NCI-H748 (cell line): ENCODE results near the gene RFK.
"Not testable (repeated sequence)": the region's sequence is repeated elsewhere in the genome, so short reads cannot be mapped to it uniquely, and the experiment has no call there.

Source experiments
- DNase-seq: peaks from one replicate; lab custom pipeline; 2025; ENCODE audit not compliant: unreplicated experiment; lab: John Stamatoyannopoulos, UW

RFK gene

GRCh38 chr9:76372336-76372735, 21.9 kb downstream of the RFK start:
- DNase-seq, result no peak

DNA sequence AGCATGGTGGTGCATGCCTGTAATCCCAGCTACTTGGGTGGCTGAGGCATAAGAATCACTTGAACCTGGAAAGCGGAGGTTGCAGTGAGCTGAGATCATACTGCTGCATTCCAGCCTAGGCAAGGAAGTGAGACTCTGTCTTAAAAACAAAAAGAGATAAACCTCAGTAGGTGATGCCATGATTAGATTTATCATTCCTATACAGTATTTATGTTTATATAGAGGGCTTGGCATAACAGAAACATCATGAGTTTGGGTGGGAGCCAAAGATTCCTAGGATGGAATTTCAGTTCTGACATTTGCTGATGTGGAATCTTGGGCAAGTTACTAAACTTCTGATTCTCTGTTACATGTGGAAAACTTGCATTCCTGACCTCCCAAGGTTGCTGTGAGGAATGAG, 22.3 kb downstream of the RFK start:
- DNase-seq, result no peak

GRCh38 chr9:76370396-76371023, 23.7 kb downstream of the RFK start:
- DNase-seq, result peak; percentile 35

DNA sequence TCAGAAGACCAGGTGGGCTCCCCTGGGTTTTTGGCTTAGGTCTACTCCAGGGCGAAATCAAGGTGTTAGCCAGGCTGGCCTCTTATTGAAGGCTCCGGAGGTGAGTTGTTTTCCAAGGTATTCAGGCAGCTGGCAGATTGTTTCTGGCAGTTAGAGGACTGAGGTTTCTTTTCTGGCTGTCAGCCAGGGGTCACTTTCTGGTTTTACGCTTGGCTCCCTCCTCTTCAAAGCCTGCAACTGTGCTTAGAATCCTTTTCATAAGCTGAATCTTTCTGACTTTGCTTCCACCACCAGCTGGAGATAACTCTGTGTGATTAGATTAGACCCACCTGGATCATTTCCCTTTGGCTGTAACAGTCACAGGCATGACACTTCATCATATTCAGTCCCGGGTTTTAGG, 24.6 kb downstream of the RFK start:
- DNase-seq, result peak; percentile 99

DNA sequence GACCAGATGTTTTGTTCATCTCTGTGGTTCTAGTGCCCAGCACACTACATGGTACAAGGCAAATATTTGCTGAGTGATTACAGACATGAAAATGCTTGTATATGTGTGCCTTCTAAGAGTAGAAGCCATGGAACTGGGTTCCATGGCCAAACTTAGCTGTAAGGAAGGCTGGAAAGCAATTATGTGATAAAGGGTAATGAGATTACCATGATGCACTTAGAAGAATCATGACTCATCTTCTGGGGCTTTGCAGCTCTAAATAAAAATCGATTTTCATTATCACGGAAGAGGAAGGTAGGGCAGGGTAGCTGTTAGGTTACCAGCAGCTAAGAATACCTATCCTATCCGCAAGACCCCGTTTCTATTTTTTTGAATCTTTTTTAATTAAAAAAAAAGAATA, 28.0 kb downstream of the RFK start:
- DNase-seq, result peak; percentile 85

DNA sequence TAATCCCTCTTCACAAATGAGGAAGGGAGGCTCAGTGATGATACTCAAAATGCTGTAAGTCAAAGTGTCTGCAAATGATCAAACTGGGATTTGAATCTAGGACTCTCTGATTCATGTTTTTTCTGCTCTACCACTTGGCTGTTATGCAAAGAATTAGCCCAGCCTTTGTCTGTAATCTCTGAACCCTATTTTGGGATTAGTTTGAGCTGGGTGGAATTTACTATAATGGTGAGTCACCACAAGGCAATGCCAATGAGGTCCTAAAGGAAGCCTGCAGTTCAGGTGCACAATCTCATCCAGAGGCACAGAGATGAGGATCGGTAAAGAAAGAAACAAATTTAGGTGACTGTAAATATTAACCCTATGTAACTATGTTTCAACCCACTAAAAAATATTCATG, 29.2 kb downstream of the RFK start:
- DNase-seq, result no peak

GRCh38 chr9:76363032-76363395, 31.2 kb downstream of the RFK start:
- DNase-seq, result no peak

DNA sequence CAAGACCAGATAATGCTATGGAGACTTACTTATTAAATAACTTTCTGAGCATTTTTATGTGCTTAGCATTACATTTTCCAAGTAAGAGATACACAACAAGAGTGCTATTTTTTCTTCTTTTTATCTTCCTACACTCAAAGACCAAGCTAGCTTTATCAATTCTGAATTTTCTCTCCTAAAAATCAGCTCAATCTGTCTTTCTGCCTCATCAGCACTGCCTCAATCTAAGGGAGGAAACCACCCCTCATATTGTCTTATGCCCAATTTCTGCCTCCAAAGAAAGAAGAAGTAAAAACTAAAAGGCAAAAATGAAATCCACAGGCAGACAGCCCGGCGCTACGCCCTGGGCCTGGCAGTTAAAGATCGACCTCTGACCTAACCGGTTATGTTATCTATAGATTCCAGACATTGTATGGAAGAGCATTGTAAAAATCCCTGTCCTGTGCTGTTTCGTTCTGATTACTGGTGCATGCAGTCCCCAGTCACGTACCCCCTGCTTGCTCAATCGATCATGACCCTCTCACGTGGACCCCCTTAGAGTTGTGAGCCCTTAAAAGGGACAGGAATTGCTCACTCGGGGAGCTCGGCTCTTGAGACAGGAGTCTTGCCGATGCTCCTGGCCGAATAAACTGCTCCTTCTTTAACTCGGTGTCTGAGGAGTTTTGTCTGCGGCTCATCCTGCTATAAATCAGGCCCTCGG, 31.7 kb downstream of the RFK start:
- not testable (repeated sequence) for DNase-seq

GRCh38 chr9:76359766-76360165, 34.5 kb downstream of the RFK start:
- DNase-seq, result no peak

- DNase-seq, result no peak
These were observed 34.9 kb downstream of the RFK start for GRCh38 chr9:76359365-76359764.

DNA sequence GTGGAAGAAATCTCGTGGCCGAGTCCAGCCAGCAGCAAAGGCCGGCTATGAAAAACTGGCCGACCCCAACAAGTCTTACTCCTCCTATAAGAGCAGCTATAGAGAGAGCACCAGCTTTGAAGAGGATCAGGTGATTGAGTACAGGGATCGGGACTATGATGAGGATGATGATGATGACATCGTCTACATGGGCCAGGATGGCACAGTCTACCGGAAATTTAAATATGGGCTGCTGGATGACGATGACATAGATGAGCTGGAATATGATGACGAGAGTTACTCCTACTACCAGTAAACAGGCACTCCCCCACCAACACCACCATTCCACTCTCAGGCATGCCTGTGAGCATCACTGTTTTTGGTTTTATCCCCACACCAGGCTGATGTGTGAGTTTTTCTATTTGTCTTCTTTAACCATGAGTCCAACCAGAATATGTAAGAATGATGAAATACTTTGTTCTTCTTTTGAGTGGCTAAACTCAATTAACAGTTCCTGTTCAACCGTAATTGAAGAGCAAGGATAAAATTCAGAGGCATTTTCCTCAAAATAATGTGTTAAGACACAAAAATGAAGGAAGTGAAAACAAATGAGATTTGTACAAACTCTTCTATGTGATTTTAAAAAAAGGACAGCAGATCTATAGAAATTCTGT, 35.5 kb downstream of the RFK start:
- DNase-seq, result no peak

DNA sequence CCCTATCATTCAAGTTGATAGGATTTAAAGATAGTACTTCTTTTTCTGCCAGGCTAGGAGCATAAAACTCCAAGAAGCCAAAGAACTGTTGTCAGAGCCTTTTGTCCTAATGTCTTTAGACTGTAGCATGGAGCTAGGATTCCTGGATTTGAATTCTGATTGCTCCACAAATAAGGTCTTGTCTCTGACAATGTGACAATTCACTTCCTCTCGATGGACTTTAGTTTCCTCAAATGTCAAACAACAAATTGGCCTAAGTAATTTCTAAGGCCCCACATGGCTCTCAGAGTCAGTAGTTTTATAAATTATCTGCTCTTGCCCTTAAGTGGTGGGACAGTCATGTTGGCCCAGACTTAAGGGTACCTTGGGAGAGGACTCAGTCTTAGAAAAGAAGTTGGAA, 36.7 kb downstream of the RFK start:
- DNase-seq, result no peak

- no peak for DNase-seq
These were observed 38.3 kb downstream of the RFK start for GRCh38 chr9:76355886-76356285.

GRCh38 chr9:76354221-76354620, 40.0 kb downstream of the RFK start:
- no peak for DNase-seq

- no peak for DNase-seq
These were observed 40.9 kb downstream of the RFK start for GRCh38 chr9:76353280-76353679.

DNA sequence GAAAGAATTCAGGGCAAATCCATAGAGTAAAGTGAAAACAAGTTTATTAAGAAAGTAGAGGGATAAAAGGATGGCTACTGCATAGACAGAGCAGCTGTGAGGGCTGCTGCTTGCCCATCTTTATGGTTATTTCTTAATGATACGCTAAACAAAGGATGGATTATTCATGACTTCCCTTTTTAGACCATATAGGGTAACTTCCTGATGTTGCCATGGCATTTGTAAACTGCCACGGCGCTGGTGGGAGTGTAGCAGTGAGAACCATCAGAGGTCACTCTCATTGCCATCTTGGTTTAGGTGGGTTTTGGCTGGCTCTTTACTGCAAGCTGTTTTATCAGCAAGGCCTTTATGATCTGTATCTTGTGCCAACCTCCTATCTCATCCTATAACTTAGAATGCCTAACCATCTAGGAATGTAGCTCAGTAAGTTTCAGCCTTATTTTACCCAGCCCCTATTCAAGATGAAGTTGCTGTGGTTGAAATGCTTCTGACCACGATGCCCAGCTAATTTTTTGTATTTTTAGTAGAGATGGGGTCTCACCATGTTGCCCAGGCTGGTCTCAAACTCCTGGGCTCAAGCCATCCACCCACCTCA, 42.1 kb downstream of the RFK start:
- DNase-seq, result no peak

GRCh38 chr9:76351006-76351405, 43.2 kb downstream of the RFK start:
- no peak for DNase-seq

GRCh38 chr9:76349865-76350264, 44.4 kb downstream of the RFK start:
- no peak for DNase-seq

GRCh38 chr9:76342858-76343257, 51.4 kb downstream of the RFK start:
- DNase-seq, result no peak

- DNase-seq, result no peak
These were observed 52.0 kb downstream of the RFK start for GRCh38 chr9:76342201-76342600.

GRCh38 chr9:76341616-76342015, 52.6 kb downstream of the RFK start:
- no peak for DNase-seq

GRCh38 chr9:76338418-76338817, 55.8 kb downstream of the RFK start:
- DNase-seq, result no peak
